ENCODE data around the gene LUC7L3.

LUC7L3 gene

DNA sequence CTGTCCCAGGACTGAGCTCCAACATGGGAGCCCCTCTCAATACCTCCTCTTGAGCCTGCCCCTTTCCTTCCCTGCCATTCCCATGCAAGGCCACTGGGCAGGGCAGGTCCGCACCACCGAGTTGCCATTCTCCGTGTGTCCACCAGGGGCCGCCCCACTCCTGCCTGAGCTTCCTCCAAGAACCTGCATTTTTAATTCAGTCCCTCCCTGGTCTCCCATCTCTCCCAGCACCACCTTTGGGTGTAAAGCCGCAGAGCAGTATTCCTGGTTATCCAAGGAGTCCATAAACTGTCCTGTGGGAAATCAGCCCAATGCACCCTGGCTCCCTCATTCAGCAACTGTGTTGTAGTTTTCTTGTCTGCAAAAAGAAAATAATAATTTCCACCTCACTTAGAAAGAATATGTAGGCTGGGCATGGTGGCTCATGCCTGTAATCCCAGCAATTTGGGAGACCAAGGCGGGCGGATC lies 63.8 kb downstream of the LUC7L3 start:
- H3K27ac ChIP-seq (replicated peaks): no peak overlapping the region
- TF ChIP-seq, protein P1, sequence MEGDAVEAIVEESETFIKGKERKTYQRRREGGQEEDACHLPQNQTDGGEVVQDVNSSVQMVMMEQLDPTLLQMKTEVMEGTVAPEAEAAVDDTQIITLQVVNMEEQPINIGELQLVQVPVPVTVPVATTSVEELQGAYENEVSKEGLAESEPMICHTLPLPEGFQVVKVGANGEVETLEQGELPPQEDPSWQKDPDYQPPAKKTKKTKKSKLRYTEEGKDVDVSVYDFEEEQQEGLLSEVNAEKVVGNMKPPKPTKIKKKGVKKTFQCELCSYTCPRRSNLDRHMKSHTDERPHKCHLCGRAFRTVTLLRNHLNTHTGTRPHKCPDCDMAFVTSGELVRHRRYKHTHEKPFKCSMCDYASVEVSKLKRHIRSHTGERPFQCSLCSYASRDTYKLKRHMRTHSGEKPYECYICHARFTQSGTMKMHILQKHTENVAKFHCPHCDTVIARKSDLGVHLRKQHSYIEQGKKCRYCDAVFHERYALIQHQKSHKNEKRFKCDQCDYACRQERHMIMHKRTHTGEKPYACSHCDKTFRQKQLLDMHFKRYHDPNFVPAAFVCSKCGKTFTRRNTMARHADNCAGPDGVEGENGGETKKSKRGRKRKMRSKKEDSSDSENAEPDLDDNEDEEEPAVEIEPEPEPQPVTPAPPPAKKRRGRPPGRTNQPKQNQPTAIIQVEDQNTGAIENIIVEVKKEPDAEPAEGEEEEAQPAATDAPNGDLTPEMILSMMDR (IDR thresholded peaks at IDR 0.05; ENCODE audit: insufficient read depth, low read length): peak; percentile 96
- no peak for TF ChIP-seq SPI1 (IDR thresholded peaks at IDR 0.05; ENCODE audit: borderline replicate concordance, low read depth)
- TF ChIP-seq, protein P2, sequence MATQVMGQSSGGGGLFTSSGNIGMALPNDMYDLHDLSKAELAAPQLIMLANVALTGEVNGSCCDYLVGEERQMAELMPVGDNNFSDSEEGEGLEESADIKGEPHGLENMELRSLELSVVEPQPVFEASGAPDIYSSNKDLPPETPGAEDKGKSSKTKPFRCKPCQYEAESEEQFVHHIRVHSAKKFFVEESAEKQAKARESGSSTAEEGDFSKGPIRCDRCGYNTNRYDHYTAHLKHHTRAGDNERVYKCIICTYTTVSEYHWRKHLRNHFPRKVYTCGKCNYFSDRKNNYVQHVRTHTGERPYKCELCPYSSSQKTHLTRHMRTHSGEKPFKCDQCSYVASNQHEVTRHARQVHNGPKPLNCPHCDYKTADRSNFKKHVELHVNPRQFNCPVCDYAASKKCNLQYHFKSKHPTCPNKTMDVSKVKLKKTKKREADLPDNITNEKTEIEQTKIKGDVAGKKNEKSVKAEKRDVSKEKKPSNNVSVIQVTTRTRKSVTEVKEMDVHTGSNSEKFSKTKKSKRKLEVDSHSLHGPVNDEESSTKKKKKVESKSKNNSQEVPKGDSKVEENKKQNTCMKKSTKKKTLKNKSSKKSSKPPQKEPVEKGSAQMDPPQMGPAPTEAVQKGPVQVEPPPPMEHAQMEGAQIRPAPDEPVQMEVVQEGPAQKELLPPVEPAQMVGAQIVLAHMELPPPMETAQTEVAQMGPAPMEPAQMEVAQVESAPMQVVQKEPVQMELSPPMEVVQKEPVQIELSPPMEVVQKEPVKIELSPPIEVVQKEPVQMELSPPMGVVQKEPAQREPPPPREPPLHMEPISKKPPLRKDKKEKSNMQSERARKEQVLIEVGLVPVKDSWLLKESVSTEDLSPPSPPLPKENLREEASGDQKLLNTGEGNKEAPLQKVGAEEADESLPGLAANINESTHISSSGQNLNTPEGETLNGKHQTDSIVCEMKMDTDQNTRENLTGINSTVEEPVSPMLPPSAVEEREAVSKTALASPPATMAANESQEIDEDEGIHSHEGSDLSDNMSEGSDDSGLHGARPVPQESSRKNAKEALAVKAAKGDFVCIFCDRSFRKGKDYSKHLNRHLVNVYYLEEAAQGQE (IDR thresholded peaks at IDR 0.05; ENCODE audit: insufficient replicate concordance, low read depth): no peak
- no peak for TF ChIP-seq POLR2AphosphoS5 (IDR thresholded peaks at IDR 0.05; ENCODE audit: low read depth)
- no peak for TF ChIP-seq GABPA (IDR thresholded peaks at IDR 0.05; ENCODE audit: low read depth)

DNA sequence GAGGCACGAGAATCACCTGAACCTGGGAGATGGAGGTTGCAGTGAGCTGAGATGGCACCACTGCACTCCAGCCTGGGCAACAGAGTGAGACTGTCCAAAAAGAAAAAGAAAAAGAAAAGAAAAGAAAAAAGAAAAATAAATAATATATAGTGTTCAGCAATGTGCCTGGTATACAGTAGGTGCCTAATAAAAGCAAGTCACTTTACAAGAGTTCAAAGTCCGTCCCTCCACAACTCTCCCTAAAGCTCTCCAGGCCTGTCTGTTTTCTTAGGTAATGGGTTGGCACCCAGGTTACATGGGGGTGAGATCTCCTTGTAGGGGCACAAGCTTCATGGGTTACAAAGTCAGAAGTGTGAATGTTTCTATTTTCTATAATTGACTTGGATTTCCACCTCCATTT lies 64.5 kb downstream of the LUC7L3 start:
- TF ChIP-seq GABPA (IDR thresholded peaks at IDR 0.05; ENCODE audit: low read depth) (no peak), SPI1 (IDR thresholded peaks at IDR 0.05; ENCODE audit: borderline replicate concordance, low read depth) (no peak), POLR2AphosphoS5 (IDR thresholded peaks at IDR 0.05; ENCODE audit: low read depth) (no peak)
- TF ChIP-seq, protein P1 (IDR thresholded peaks at IDR 0.05; ENCODE audit: insufficient read depth, low read length): no peak
- TF ChIP-seq, protein P2 (IDR thresholded peaks at IDR 0.05; ENCODE audit: insufficient replicate concordance, low read depth): no peak
- Histone ChIP-seq H3K27ac (replicated peaks) (no peak overlapping the region), H3K27me3 (ENCODE audit: insufficient read depth, poor library complexity, severe bottlenecking) (no peaks in the 10 kb centered on the region), H3K4me3 (replicated peaks; ENCODE audit: insufficient read depth, low read length) (no peak overlapping the region)
- DNase-seq (ENCODE audit: low read depth in 1 of 2, low spot score in 1 of 2): no peak

More for the DNA sequence above, 63.8 kb downstream of the LUC7L3 start:
- Histone ChIP-seq H3K4me3 (replicated peaks; ENCODE audit: insufficient read depth, low read length) (no peak overlapping the region), H3K27me3 (ENCODE audit: insufficient read depth, poor library complexity, severe bottlenecking) (no peaks in the 10 kb centered on the region)
- DNase-seq (ENCODE audit: low read depth in 1 of 2, low spot score in 1 of 2): peak; percentile 73 to 85

DNA sequence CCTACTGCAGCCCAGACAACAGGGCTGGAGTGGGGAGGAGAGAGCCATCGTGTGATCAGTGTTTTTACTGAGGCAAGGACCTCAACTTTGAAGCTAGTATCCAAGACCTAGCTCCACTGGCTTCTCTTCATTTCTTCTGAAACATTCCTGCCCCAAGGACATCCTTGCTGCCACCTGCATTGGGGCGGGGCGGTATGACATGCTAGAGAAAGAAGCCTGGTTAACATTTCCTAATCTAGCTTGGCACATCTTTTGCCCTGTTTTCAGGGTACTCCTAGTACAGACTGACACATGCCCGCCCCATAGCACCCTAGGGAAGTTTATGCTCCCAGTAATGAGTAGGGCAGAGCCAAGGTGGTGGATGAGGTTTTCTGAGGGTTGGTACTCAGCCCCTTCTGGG lies 65.7 kb downstream of the LUC7L3 start:
- DNase-seq (ENCODE audit: low read depth in 1 of 2, low spot score in 1 of 2): no peak
- no peak overlapping the region for H3K4me3 ChIP-seq (replicated peaks; ENCODE audit: insufficient read depth, low read length)
- H3K27me3 ChIP-seq (ENCODE audit: insufficient read depth, poor library complexity, severe bottlenecking): no peaks in the 10 kb centered on the region
- no peak overlapping the region for H3K27ac ChIP-seq (replicated peaks)
- no peak for TF ChIP-seq POLR2AphosphoS5 (IDR thresholded peaks at IDR 0.05; ENCODE audit: low read depth)
- no peak for TF ChIP-seq GABPA (IDR thresholded peaks at IDR 0.05; ENCODE audit: low read depth)
- TF ChIP-seq, protein P2 (IDR thresholded peaks at IDR 0.05; ENCODE audit: insufficient replicate concordance, low read depth): no peak
- TF ChIP-seq, protein P1 (IDR thresholded peaks at IDR 0.05; ENCODE audit: insufficient read depth, low read length): no peak
- TF ChIP-seq SPI1 (IDR thresholded peaks at IDR 0.05; ENCODE audit: borderline replicate concordance, low read depth): no peak
